Measurements from ENCODE around the gene CADPS2.

CADPS2 gene

DNA sequence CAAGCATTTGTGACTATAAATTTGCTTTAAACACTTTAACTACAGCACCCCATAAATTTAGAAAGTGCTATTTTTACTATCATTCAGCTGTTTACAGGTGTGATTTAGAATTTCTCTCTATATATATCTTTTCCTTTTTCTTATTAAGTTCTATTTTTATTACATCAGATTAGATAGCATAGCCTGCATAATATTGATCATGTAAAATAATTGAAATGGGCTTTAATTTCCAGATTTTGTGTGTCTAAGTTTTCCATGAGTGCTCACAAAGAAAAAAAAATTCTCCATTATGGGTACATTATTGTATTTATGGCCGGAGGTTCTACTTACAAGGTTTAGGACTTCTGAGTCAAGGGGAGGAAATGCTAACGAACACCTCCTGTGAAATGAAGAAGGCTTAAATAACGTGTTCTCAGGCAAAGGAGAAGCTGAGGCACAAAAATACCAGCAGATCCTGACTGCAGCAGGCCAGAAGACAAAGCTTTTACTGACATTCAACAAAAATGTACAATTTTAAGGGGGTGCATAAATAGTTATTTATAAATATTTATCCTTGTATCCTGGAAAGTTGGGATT is 301.5 kb downstream of the CADPS2 start:
- no peak for DNase-seq

GRCh38 chr7:122578350-122578749 is 307.9 kb downstream of the CADPS2 start:
- DNase-seq = no peak

- DNase-seq = no peak
Measured at GRCh38 chr7:122577449-122578003, 308.7 kb downstream of the CADPS2 start.

DNA sequence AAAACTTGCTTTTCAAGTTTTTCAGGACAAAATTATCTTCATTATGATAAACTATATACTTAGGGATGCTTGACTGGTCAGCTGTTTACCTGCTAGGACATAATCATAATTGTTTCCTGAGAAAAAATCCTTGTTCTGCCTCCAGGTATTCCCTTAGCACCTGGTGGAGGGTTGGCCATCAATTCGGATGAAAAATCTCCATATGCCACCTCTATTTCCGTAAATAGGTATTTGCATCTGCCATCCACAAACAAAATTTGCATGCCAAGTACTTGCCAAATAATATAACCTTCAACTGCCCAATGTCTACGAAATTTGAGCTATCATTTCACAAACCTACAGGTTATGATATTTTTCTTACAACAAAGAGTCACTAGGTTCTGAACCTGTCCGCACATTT is 313.6 kb downstream of the CADPS2 start:
- no peak for DNase-seq

DNA sequence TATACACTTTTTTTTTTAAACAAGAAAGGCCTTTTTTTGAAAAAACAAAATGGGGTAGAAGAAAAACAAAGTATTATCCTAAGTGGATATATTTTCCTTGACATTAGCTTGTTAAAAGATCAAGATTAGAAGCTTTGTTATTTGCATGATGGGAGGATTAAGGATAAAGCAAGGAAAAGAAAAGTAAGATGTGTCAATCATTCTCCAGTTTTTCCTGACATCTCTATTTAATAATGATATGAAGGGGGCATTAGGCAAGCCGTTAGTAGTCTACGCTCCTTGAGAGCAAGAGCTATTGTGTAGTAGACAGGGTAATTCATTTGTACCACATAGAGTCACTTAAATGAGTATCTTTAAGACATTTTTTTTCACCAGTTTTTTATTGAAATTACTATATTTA is 324.9 kb downstream of the CADPS2 start:
- DNase-seq = no peak

DNA sequence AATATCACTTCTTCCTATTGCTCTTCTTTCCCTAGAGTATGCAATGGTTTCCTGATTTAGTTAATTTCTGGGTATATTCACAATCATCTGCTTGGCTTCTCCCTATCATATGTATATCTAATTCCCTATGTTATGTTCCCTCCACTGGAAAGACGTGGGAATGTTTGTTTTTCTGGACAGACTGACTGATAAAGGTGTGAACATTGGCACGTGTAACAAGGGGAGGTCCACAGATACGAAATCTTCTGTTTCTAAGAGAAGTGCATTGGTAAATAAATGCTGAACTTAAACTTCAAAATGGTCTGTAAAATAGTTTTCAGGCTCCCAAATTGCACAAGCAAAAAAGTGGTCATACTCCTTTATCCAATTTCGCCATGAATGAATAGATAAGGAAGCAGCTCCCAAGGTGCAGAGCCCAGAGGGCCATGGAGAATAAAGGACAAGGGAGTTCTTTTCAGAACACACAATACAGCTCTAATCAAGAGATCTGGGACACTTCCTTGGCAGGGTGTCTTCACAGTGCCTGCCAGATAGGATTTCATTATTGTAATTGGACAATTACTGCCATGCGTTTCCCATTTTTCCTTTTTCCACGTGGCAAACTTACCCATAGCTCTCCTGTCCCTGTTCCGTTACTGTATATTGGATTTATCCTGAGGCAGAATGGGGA is 329.3 kb downstream of the CADPS2 start:
- DNase-seq = no peak

DNA sequence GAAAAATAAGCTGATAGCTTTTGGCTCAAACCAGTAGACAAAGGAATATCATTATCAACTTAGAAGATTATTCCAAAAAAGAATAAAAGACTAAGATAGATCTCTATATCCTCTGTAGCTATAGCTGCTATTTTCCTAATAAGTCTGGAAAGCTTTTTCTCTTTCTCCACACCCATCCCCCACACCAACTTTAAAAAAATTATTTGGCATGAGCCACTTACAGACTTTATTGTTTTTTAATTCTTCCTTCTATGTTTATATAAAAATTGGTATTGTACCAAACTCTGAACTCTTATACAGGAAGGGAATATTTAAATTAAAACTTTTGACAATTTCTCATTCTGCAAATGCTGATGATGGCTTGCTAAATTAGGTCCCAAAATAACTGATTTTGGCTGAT is 330.0 kb downstream of the CADPS2 start:
- no peak for DNase-seq

DNA sequence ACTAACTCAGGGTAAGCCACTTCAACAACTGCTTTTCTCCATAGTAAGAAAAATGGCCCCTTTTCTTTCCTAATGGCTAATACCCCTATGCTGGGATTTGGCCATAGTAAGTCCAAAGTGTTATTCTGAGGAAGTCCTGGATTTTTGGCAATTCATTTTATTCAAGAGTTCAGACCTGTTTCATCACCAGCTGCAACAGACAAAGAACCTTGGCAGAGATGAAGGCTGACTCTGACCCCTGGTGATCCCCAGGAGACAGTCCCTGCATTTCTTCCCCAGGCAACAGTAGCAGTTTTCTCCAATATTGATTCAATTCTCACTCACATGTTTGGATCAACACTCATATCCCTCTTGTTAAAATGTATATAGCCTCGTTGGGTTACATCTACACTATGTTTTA is 332.5 kb downstream of the CADPS2 start:
- DNase-seq = no peak

GRCh38 chr7:122552769-122553168 is 333.5 kb downstream of the CADPS2 start:
- no peak for DNase-seq

GRCh38 chr7:122550545-122550944 is 335.7 kb downstream of the CADPS2 start:
- DNase-seq = no peak

GRCh38 chr7:122549578-122549977 is 336.7 kb downstream of the CADPS2 start:
- no peak for DNase-seq

DNA sequence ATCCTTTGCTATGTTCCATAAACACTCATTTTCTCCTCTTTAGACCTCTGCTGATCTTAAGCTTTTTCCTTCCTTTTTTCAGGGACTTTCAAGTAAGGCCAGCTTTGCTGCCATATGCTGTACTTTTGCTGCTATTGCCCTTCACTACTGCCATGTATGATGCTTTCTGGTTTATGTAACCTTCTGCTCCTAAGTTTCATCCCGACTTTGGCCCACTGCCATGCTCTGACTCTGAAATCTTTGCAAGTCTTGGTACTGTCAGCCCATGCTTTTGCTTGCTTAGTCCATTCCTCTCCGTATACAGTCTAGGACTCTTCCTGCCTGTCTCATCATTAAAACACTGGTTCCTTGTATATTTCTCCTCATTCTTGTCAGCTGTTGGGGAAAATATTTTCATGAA is 339.8 kb downstream of the CADPS2 start:
- no peak for DNase-seq

DNA sequence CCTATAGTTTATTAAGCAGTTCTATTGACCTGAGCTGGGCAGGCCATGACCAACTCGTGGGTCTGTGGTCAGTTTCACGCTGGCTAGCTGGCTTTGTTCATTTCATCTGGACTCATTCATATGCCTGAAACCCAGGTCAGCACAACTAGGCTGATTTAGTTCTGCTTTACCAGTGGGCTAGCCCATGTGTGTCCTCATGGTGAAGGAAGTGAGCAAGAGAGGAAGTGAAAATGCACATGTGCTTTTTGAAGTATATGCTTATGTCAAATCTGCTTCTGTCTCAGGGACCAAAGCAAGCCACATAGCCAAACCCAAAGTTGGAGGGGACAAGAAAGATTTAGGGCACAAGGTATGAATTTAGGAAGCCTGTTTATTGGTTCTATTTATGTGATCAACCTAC is 341.8 kb downstream of the CADPS2 start:
- DNase-seq = no peak

- no peak for DNase-seq
Measured at GRCh38 chr7:122543891-122544290, 342.4 kb downstream of the CADPS2 start.

DNA sequence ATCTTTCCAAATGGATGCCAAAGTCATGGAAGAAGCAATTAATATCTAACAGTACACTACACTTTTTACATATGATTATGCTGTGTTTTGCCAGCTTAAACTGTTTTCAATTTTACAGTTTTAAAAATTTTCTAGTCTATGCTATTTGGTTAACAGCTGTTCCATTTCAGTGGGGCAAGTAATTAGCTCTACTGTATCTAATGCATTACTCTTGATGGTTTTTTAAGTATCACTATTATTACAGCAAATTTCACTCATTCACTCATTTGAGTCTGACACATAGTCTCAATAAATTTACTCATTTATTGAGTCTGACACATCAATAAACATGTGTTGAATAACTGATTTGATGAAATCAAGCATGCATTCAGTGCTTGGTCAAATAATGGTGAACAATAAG is 343.1 kb downstream of the CADPS2 start:
- no peak for DNase-seq

- no peak for DNase-seq
Measured at GRCh38 chr7:122535086-122535485, 351.2 kb downstream of the CADPS2 start.

GRCh38 chr7:122532406-122533269 is 353.6 kb downstream of the CADPS2 start:
- no peak for DNase-seq

- DNase-seq = no peak
Measured at GRCh38 chr7:122528879-122529481, 357.3 kb downstream of the CADPS2 start.

- DNase-seq = no peak
Measured at GRCh38 chr7:122525355-122525754, 360.9 kb downstream of the CADPS2 start.

- DNase-seq = no peak
Measured at GRCh38 chr7:122521767-122522166, 364.5 kb downstream of the CADPS2 start.

GRCh38 chr7:122520971-122521555 is 365.2 kb downstream of the CADPS2 start:
- no peak for DNase-seq

GRCh38 chr7:122518488-122518887 is 367.8 kb downstream of the CADPS2 start:
- DNase-seq = no peak

GRCh38 chr7:122517576-122517975 is 368.7 kb downstream of the CADPS2 start:
- DNase-seq = no peak

Measured in activated effector memory CD4-positive, alpha-beta T cell treated with Interleukin-2 at 50 U/mL for 16 hours (primary cell).